Activated CD4-positive, alpha-beta memory T cell treated with anti-CD3 and anti-CD28 coated beads for 36 hours (primary cell): ENCODE measurements around the gene PIGU. TPM values are rescaled to one million over a fixed set of nuclear protein-coding genes. Genes with fewer than 3 reads are reported as not detected.
A peak's percentile ranks its signal among the peaks of the same experiment; 100 is the strongest.

Source experiments
- CTCF ChIA-PET: fragments of 350-600 bp; sonication (Branson Sonifier 250); formaldehyde crosslinking; loops from one replicate; lab custom pipeline; 2021; ENCODE audit warnings: antibody characterized with exemption, inconsistent platforms; lab: Charles Lee
- POLR2A ChIA-PET: fragments of 350-600 bp; sonication (Branson Sonifier 250); formaldehyde crosslinking; loops from one replicate; lab custom pipeline; 2021; ENCODE audit warnings: antibody characterized with exemption; lab: Charles Lee
- DNase-seq: peaks from one replicate; pipeline ENCODE4 v3.0.0-alpha.2; 2020
- H3K27ac Mint-ChIP-seq: one replicate; pipeline ENCODE4 v1.8.0; 2021; ENCODE audit warnings: mixed read lengths
- H3K27me3 Mint-ChIP-seq: one replicate; pipeline ENCODE4 v1.8.0; 2021; ENCODE audit warnings: mixed read lengths
- H3K36me3 Mint-ChIP-seq: one replicate; pipeline ENCODE4 v1.8.0; 2021; ENCODE audit warnings: mixed read lengths
- H3K4me1 Mint-ChIP-seq: one replicate; pipeline ENCODE4 v1.8.0; 2021; ENCODE audit warnings: low read depth, mixed read lengths
- H3K4me3 Mint-ChIP-seq: one replicate; pipeline ENCODE4 v1.8.0; 2021; ENCODE audit warnings: mild to moderate bottlenecking, mixed read lengths
- H3K9me3 Mint-ChIP-seq: one replicate; pipeline ENCODE4 v1.8.0; 2021; ENCODE audit warnings: mixed read lengths
- intact Hi-C: fragments of 100-400 bp; cut with micrococcal nuclease; formaldehyde crosslinking; loops from one replicate; pipeline ENCODE4 v1.15.1; 2023
- total RNA-seq, 2 experiments: library from RNA; stranded (reverse); gene quantifications; one replicate each; pipeline ENCODE4 v1.2.3, GENCODE V29; 2021

PIGU gene
- total RNA-seq, 2 experiments from 2014 or later: 19.0 to 21.3 TPM

DNA sequence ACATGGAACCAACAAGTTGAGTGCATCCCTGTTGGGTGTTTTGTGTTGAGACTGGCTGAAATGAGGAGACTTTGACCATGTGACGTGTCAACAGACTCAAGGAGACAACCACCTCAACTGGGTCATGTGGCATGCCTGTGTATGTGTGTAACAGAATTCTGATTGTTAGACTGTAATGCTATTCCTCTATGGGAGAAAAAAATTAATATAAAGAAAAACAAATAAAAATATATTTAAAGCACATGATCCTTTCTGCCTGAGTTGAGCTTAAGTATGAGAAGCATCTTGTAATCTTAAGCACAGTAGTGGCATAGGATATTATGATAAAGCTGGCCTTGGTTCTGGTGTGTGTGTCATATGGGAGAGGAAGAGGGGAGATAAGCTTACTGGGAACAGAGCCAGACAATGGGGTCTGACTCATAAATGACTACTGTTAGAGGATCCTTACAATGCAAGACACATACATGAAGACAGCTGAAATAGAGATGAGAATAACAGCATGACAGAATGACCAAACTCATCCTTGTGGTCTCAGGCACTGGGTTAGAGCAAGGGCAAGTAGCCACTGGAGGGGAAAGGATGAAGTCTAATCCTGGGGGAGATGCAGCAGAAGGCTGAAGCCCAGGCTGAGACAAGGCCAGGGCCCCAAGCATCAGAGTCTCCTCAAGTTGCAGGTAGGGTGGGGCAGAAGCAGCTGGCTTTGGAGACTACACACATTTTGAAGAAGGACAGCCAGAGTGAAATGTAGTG lies 36.5 kb upstream of the PIGU start:
- Mint-ChIP-seq H3K36me3 (no peaks in the 10 kb centered on the region), H3K4me1 (peaks cover 27% of the 10 kb centered on the region), H3K4me3 (no peak overlapping the region), H3K27ac (no peak overlapping the region), H3K27me3 (no peaks in the 10 kb centered on the region), H3K9me3 (no peaks in the 10 kb centered on the region)
- intact Hi-C loops: loop anchor here (5.0 to 10.0 kb wide), 3 partner anchors 51 to 244 kb away; partner anchors contain the start of genes GSS, MYH7B and NCOA6
- POLR2A ChIA-PET: interaction anchor here (1.1 kb wide), 1 partner anchor 246 kb away, joined by 5 read pairs; no protein-coding TSS in a partner anchor
- DNase-seq: no peak
- CTCF ChIA-PET: interaction anchor here (0.7 to 11.3 kb wide), 4 partner anchors 10 to 400 kb away, joined by 3 to 138 read pairs (median 8); no protein-coding TSS in a partner anchor

GRCh38 chr20:34712525-34713192 lies 35.8 kb upstream of the PIGU start:
- Mint-ChIP-seq H3K4me3 (no peak overlapping the region), H3K27me3 (no peaks in the 10 kb centered on the region), H3K9me3 (no peaks in the 10 kb centered on the region), H3K27ac (no peak overlapping the region), H3K4me1 (peaks cover 21% of the 10 kb centered on the region), H3K36me3 (no peaks in the 10 kb centered on the region)
- no peak for DNase-seq
- ChIA-PET POLR2A (interaction anchor here (1.1 kb wide), 1 partner anchor 247 kb away, joined by 5 read pairs; no protein-coding TSS in a partner anchor), CTCF (interaction anchor here (0.7 to 11.3 kb wide), 4 partner anchors 10 to 400 kb away, joined by 3 to 138 read pairs (median 8); no protein-coding TSS in a partner anchor)
- intact Hi-C loops: loop anchor here (5.0 to 10.0 kb wide), 3 partner anchors 52 to 245 kb away; partner anchors contain the start of genes GSS, MYH7B and NCOA6

- H3K9me3 Mint-ChIP-seq: no peaks in the 10 kb centered on the region
- no peak overlapping the region for H3K27ac Mint-ChIP-seq
- no peak for DNase-seq
- intact Hi-C loops: loop anchor here (5.0 to 10.0 kb wide), 3 partner anchors 53 to 245 kb away; partner anchors contain the start of genes GSS, MYH7B and NCOA6
- H3K36me3 Mint-ChIP-seq: no peaks in the 10 kb centered on the region
- no peaks in the 10 kb centered on the region for H3K27me3 Mint-ChIP-seq
- CTCF ChIA-PET: interaction anchor here (2.0 to 11.3 kb wide), 2 partner anchors 171 to 399 kb away, joined by 7 to 138 read pairs; no protein-coding TSS in a partner anchor
- POLR2A ChIA-PET: no interaction called here
- peaks cover 17% of the 10 kb centered on the region for H3K4me1 Mint-ChIP-seq
- H3K4me3 Mint-ChIP-seq: no peak overlapping the region
Measured at GRCh38 chr20:34711813-34712430, 35.0 kb upstream of the PIGU start.

GRCh38 chr20:34710861-34711574 lies 34.1 kb upstream of the PIGU start:
- no peaks in the 10 kb centered on the region for H3K9me3 Mint-ChIP-seq
- DNase-seq: no peak
- intact Hi-C loops: loop anchor here (5.0 to 10.0 kb wide), 3 partner anchors 54 to 246 kb away; partner anchors contain the start of genes GSS, MYH7B and NCOA6
- ChIA-PET CTCF (interaction anchor here (1.6 to 11.3 kb wide), 3 partner anchors 59 to 398 kb away, joined by 5 to 138 read pairs (median 24); no protein-coding TSS in a partner anchor), POLR2A (interaction anchor here (0.9 kb wide), 1 partner anchor 194 kb away, joined by 4 read pairs; the partner anchor contains the start of gene DYNLRB1)
- H3K4me1 Mint-ChIP-seq: peaks cover 17% of the 10 kb centered on the region
- H3K36me3 Mint-ChIP-seq: no peaks in the 10 kb centered on the region
- no peaks in the 10 kb centered on the region for H3K27me3 Mint-ChIP-seq
- H3K4me3 Mint-ChIP-seq: peak overlapping the region; percentile 74
- no peak overlapping the region for H3K27ac Mint-ChIP-seq

GRCh38 chr20:34710568-34710839 lies 33.6 kb upstream of the PIGU start:
- intact Hi-C loops: loop anchor here (5.0 to 10.0 kb wide), 3 partner anchors 54 to 247 kb away; partner anchors contain the start of genes GSS, MYH7B and NCOA6
- no peaks in the 10 kb centered on the region for H3K27me3 Mint-ChIP-seq
- no peak overlapping the region for H3K27ac Mint-ChIP-seq
- ChIA-PET CTCF (interaction anchor here (1.6 to 11.3 kb wide), 3 partner anchors 59 to 398 kb away, joined by 5 to 138 read pairs (median 24); no protein-coding TSS in a partner anchor), POLR2A (interaction anchor here (0.9 kb wide), 1 partner anchor 194 kb away, joined by 4 read pairs; the partner anchor contains the start of gene DYNLRB1)
- peak overlapping the region; percentile 74 for H3K4me3 Mint-ChIP-seq
- H3K4me1 Mint-ChIP-seq: peaks cover 17% of the 10 kb centered on the region
- H3K9me3 Mint-ChIP-seq: no peaks in the 10 kb centered on the region
- no peak for DNase-seq
- H3K36me3 Mint-ChIP-seq: no peaks in the 10 kb centered on the region

DNA sequence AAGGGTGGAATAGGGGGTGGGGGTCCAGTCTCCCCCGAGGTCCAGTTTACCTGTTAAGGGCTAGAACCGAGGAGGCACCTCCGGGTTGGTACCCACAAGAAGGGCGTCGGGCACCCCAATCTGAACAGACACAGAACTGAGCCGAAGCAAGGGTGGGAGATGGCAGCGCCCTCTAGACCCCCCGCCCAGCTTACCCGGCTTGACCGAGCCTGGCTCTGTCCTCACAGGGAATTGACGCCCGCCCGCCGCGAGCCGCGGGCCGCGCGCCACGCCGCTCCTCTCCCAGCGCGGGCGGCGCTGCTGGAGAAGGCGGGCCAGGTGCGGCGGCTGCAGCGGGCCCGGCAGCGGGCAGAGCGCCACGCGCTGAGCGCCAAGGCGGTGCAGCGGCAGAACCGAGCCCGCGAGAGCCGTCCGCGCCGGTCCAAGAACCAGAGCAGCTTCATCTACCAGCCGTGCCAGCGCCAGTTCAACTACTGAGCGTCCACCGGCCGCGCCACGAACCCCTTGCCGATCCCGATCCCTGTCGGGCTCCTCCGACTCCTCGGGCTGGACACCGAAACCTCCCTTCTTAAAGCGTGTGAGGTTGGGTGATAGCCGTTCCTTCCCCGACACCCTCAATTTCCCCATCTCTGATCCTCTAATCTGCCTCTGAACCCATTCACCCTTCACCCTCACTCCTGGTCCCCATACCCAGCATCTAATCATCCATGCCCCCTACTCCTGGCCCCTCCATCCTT lies 33.1 kb upstream of the PIGU start:
- intact Hi-C loops: loop anchor here (1.0 to 10.0 kb wide), 9 partner anchors 9 to 407 kb away; partner anchors contain the start of genes AHCY, GSS, MYH7B and NCOA6
- H3K27ac Mint-ChIP-seq: peak overlapping the region; percentile 81
- H3K36me3 Mint-ChIP-seq: no peaks in the 10 kb centered on the region
- no peaks in the 10 kb centered on the region for H3K9me3 Mint-ChIP-seq
- CTCF ChIA-PET: interaction anchor here (0.5 to 11.3 kb wide), 4 partner anchors 60 to 397 kb away, joined by 3 to 138 read pairs (median 14); no protein-coding TSS in a partner anchor
- H3K4me3 Mint-ChIP-seq: peak overlapping the region; percentile 78
- no peak for DNase-seq
- POLR2A ChIA-PET: interaction anchor here (0.9 kb wide), 1 partner anchor 193 kb away, joined by 4 read pairs; the partner anchor contains the start of gene DYNLRB1
- H3K4me1 Mint-ChIP-seq: peaks cover 19% of the 10 kb centered on the region
- no peaks in the 10 kb centered on the region for H3K27me3 Mint-ChIP-seq

GRCh38 chr20:34709044-34709830 lies 32.3 kb upstream of the PIGU start:
- no peaks in the 10 kb centered on the region for H3K9me3 Mint-ChIP-seq
- peaks cover 25% of the 10 kb centered on the region for H3K4me1 Mint-ChIP-seq
- no peaks in the 10 kb centered on the region for H3K27me3 Mint-ChIP-seq
- H3K27ac Mint-ChIP-seq: peak overlapping the region; percentile 81
- POLR2A ChIA-PET: no interaction called here
- H3K4me3 Mint-ChIP-seq: peak overlapping the region; percentile 78
- peak; percentile 87 for DNase-seq
- no peaks in the 10 kb centered on the region for H3K36me3 Mint-ChIP-seq
- CTCF ChIA-PET: interaction anchor here (0.5 to 11.3 kb wide), 10 partner anchors 9 to 397 kb away, joined by 3 to 138 read pairs (median 4); partner anchors contain the start of gene MAP1LC3A
- intact Hi-C loops: loop anchor here (1.0 to 2.0 kb wide), 6 partner anchors 10 to 406 kb away; partner anchors contain the start of genes AHCY and PIGU

- H3K36me3 Mint-ChIP-seq: no peaks in the 10 kb centered on the region
- no peaks in the 10 kb centered on the region for H3K9me3 Mint-ChIP-seq
- intact Hi-C loops: loop anchor here (1.0 to 2.0 kb wide), 7 partner anchors 11 to 406 kb away; partner anchors contain the start of genes AHCY and PIGU
- H3K4me3 Mint-ChIP-seq: peak overlapping the region; percentile 78
- H3K27me3 Mint-ChIP-seq: no peaks in the 10 kb centered on the region
- DNase-seq: peak; percentile 76
- ChIA-PET CTCF (interaction anchor here (0.9 to 11.3 kb wide), 9 partner anchors 8 to 396 kb away, joined by 3 to 138 read pairs (median 4); partner anchors contain the start of gene MAP1LC3A), POLR2A (interaction anchor here (0.7 to 1.2 kb wide), 2 partner anchors 32 to 192 kb away, joined by 3 read pairs; no protein-coding TSS in a partner anchor)
- H3K27ac Mint-ChIP-seq: no peak overlapping the region
- peaks cover 22% of the 10 kb centered on the region for H3K4me1 Mint-ChIP-seq
Measured at GRCh38 chr20:34708621-34709043, 31.7 kb upstream of the PIGU start.

GRCh38 chr20:34706912-34707784 lies 30.3 kb upstream of the PIGU start:
- Mint-ChIP-seq H3K9me3 (no peaks in the 10 kb centered on the region), H3K27me3 (no peaks in the 10 kb centered on the region), H3K27ac (no peak overlapping the region), H3K4me1 (peaks cover 24% of the 10 kb centered on the region), H3K4me3 (no peak overlapping the region), H3K36me3 (no peaks in the 10 kb centered on the region)
- no peak for DNase-seq
- CTCF ChIA-PET: interaction anchor here (0.8 to 11.3 kb wide), 13 partner anchors 9 to 411 kb away, joined by 3 to 138 read pairs (median 4); partner anchors contain the start of gene PIGU
- intact Hi-C loops: no loop called here
- POLR2A ChIA-PET: interaction anchor here (1.2 kb wide), 1 partner anchor 190 kb away, joined by 3 read pairs; no protein-coding TSS in a partner anchor
